HG02943 (cell line): ENCODE measurements around the gene CNGB1.
"Not testable (repeated sequence)": the region's sequence is repeated elsewhere in the genome, so short reads cannot be mapped to it uniquely, and the experiment has no call there.

Source experiments
- ATAC-seq: cut with Tn5 transposase; IDR thresholded peaks from one replicate; pipeline ENCODE4 v1.9.1; 2021; ENCODE audit warnings: mild to moderate bottlenecking, low read depth, moderate library complexity; ENCODE audit not compliant: unreplicated experiment

CNGB1 gene

DNA sequence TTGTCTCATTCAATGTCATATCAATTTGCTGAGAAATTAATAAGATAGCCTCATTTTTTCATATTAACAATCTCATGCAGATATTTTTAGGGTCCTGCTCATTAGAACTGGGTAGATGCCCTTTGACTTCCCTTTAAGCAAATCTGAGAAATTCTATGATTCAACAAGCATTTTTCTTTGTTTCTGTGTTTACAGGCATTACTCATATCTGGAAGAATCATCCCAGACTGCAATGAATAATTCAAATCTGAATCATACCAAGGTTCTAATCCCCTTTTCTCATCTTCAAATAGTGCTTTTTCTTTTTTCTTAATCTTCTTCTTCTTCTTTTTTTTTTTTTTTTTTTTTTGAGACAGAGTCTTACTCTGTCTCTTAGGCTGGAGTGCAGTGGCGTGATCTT, 99.5 kb downstream of the CNGB1 start:
- ATAC-seq: no peak

DNA sequence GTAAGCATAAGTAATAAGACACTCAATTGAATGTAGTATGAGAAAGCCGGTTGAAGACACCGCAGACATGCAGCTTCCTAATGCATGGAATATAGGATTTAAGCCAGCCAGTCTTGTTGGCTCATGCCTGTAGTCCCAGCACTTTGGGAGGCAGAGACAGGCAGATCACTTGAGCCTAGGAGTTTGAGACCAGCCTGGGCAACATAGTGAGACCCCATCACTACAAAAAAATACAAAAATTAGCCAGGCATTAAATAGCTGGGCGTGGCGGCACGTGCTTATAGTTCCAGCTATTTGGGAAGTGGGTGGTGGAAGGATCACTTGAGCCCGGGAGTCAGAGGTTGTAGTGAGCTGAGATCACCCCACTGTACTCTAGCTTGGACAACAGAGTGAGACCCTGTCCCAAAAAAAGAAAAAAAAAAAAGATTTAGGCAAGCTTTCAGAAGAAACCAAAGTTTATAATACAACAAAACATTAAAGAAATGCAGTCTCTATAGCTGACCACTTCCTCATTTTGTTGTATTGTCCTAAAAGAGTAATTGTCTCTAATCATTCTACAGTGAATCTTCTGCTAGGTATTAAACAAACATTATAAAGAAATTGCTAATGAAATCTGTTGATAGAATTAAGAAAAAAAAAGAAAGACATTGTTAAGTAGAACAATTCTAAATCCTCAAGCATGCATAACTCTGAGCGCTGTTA, 100.0 kb downstream of the CNGB1 start:
- no peak for ATAC-seq

DNA sequence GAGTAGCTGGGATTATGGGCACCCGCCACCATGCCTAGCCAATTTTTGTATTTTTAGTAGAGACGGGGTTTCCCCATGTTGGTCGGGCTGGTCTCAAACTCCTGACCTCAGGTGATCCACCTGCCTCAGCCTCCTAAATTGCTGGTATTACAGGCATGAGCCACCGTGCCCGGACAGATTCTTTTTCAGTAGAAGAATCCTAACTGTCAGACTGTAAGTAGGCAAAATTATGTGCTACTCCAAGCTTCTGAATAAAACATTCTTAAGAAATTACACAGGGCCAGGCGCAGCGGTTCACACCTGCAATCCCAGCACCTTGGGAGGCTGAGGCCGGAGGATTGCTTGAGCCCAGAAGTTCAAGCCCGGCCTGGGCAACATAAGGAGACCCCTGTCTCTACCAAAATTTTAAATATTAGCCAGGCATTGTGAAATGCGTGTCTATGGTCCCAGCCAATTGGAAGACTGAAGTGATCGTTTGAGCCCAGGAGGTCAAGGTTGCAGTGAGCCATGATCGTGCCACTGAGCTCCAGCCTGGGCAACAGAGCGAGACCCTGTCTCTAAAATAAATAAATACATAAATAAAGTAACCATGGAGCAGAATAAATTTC, 101.9 kb downstream of the CNGB1 start:
- ATAC-seq: no peak

DNA sequence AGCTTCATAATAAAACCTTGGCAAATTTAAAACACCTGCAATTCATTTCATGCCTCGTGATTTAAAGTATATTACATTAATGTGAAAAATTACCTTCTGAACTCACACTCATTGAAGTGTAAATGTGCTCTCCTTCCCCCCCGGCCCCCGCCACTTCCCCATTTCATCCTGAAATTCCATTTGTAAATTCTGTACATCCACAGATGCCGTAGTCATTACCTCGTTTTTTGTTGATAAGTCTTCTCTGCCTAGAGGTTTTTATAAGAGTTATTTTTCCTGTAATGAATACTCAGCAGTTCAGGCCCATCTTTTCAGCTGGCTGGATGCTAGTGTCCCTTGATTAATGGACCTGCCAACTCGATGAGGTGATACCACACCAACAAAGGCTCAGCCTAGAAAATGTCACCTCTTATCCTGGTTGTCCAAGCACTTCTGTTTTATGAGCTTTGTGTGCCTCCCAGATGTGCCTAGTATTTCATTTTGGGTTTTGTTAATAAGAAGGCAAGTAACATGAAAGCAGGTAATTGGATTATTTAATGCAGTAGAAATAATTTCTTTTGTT, 103.8 kb downstream of the CNGB1 start:
- ATAC-seq: no peak

DNA sequence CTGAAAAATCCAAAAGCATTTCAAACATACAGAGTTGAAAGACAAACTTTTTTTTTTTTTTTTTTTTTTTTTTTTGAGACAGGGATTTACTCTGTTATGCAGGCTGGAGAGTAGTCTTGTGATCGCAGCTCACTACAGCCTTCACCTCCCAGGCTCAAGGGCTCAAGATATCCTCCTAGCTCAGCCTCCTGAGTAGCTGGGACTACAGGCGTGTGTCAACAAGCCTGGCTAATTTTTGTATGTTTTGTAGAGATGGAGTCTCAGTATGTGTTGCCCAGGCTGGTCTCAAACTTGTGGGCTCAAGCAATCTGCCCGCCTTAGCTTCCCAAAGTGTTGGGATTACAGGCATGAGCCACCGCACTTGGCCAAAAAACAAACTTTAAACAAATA, 104.4 kb downstream of the CNGB1 start:
- no peak for ATAC-seq

DNA sequence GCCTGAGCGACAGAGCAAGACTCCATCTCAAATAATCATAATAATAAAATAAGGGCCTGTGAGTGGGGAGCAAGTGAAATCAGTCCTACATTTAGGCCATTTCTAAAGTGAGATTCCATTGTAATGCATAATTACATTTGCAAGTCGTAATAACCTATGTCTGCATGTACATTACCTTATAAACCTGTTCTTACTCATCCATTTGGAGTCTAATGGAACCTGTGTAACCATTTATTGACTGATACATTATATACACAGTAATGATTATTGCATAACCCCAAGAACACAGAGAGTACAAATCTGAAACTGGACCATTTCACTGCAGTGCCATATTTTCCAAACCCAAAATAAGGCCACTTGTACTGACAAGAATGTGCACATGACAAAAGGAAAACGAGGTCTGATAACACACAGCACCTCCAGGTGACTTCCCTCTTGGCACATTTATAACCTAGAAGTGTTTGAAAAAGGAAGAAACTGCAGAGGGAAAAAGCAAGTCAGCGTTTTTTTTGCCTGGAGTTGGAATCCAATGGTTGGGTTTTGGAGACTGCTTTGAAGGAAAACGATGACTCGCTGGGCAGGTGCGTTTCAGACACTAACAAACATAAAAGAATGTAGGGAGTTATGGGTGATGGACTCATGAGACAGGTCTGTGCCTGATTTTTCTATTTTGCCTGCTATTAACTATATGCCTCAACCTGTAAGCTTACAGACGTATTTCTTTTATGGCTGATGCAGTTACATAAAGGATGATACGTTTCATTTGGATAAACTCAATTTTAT, 105.0 kb downstream of the CNGB1 start:
- no peak for ATAC-seq

DNA sequence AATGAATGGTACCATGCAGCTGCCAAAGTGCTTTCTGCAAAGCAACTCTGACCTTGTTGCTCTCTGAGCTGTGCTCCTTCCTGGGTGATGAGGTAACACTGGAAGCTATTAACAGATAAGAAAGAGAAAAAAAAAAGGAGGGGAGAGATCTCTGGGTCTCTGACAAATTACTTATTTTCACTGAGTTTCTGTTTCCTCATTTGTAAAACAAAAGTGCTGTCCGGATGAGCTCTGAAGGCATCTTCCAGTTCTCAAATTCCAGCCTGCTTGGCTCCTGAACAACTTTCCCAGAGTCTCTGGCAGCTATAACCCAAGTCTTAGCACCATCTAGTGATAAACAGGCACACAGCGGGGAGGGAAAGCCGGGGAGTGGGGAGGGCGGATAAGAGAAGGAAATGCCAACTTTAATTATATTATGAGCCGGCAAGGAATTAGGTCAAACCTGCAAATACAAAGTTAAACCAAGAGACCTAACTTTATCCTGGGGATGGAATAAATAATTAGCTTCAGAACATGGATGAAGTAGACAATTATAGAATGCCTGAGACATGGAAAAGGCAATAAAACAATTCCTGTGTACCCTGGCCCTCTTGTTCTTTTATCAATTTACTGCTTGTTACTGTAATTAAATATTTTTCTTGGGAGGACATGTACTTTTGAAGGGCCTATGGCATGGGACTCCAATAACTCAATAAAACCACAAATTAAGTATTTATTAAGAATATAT, 107.3 kb downstream of the CNGB1 start:
- ATAC-seq: no peak

DNA sequence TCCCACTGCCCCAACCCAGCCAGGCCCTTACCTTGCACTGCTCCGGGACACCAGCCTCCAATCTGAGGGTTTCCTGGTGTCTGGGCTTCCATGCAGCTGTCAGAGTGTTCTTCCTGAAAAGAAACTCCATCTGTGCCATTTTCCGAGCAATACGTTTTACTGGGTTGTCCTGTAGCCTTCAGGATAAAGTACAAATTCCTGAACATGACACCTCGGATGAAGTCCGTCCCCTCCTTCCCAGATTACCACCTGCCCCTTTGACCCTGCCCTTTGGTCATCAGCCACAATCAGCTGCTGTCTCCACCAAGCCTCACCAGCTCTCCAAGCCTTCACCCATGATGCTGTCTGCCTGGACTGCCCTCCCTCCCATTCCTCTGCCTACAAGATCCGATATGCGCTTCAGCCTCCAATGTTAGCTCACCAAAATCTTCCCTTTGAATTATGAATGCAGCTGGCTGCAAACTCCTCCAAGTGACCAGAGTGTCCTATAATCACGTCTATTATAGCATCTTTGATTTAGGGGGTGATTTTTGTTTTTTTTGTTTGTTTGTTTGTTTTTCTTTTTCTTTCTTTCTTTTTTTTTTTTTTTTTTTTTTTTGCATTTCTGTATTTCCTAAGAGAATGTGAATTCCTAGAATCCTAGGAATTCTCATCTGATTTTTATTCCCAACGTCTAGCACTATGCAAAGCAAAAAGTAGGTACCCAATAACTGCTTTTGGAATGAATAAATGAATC, 108.1 kb downstream of the CNGB1 start:
- no peak for ATAC-seq

DNA sequence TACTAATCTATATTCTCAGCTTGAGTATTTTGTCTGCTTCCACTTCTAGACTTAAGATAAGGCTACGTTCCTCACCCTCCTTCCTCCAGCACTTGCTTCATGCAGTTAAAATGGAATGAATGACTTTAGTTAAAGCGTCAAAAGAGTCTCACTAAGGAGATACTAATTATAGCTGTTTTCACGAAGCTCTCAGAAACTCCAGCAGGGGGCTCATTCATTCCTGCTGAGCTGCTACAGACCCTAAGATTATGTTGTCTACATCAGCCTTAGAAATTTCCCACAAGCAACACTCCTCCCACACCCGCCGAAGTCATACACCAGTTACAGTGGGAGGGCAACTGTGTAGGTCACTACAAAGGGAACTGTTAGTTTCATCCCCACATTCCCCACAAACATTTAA, 111.6 kb downstream of the CNGB1 start:
- ATAC-seq: no peak

DNA sequence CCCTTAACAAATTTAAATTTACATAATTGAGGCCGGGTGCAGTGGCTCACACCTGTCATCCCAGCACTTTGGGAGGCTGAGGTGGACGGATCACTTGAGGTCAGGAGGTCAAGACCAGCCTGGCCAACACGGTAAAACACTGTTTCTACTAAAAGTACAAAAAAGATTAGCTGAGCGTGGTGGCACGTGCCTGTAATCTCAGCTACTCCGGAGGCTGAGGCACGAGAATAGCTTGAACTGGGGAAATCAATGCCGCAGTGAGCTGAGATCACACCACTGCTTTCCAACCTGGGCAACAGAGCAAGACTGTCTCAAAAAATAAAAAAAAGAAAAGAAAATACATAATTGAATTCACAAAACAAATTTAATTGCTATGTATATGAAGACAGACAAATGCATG, 112.3 kb downstream of the CNGB1 start:
- no peak for ATAC-seq

DNA sequence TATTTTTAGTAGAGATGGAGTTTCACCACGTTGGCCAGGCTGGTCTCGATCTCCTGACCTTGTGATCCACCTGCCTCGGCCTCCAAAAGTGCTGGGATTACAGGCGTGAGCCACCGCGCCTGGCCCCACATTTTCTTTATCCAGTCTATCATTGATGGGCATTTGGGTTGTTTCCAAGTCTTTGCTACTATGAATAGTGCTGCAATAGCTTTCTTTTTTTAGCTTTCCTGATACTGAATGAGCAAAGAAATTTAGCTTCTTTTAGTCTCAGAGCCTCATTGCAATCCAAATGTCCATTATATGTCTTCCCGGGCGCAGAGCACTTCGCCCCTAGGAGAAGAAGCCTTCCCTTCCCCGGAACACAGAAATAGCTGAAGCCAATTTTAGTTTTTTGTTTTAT, 112.9 kb downstream of the CNGB1 start:
- not testable (repeated sequence) for ATAC-seq

DNA sequence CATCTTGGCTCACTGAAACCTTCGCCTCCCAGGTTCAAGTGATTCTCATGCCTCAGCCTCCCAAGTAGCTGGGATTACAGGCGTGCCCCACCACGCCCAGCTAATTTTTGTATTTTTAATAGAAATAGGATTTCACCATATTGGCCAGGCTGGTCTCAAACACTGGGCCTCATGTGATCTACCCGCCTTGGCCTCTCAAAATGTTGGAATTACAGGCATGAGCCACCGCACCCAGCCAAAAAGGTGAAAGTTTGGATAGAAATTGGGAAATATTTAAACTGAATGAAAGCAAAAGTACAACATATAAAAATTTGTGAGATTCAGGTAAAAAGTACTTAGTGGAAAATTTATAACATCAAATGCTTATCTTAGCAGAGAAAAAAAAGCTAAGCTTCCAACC, 115.7 kb downstream of the CNGB1 start:
- ATAC-seq: no peak

DNA sequence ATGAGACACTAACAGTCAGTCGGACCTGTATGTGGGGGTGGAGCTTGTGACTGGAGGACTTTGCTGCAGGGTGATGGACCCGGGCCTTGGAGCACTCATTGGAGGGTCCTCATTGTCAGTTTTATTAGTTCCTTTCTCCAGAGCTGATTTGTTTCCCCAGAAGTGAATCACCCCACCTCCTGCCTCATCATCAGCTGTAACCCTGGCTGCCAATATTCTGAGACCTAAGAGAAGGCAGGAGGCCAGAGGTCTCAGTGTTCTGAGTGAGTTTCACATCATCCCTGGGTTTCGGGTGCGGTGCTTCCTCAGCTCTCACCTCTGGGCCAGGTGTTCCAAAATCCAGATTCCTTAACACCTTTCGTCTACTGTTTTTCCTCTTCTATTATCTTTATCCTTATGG, 118.7 kb downstream of the CNGB1 start:
- no peak for ATAC-seq

DNA sequence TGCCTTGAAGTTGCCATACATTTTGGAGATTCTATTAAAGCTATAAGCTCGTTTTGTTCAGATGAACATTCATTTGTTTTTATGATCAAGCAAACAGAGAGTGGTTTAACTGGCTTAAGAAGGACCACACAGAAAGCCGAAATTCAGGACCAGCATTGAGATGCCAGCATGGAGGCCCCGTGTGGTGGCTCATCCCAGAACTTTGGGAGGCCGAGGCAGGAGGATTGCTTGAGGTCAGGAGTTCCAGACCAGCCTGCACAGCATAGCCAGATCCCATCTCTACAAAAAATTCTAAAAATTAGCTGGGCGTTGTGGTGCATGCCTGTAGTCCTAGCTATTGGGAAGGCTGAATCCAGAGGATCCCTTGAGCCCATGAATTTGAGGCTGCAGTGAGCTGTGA, 122.7 kb downstream of the CNGB1 start:
- no peak for ATAC-seq

DNA sequence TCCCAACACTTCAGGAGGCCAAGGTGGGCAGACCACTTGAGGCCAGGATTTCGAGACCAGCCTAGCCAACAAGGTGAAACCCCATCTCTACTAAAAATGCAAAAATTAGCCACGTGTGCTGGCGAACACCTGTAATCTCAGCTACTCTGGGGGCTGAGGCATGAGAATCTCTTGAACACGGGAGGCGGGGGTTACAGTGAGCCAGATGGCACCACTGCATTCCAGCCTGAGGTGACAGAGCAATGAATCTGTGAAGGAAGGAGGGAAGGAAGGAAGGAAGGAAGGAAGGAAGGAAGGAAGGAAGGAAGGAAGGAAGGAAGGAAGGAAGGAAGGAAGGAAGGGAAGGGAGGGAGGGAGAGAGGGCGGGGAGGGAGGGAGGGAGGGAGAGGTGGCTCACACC, 124.0 kb downstream of the CNGB1 start:
- not testable (repeated sequence) for ATAC-seq

DNA sequence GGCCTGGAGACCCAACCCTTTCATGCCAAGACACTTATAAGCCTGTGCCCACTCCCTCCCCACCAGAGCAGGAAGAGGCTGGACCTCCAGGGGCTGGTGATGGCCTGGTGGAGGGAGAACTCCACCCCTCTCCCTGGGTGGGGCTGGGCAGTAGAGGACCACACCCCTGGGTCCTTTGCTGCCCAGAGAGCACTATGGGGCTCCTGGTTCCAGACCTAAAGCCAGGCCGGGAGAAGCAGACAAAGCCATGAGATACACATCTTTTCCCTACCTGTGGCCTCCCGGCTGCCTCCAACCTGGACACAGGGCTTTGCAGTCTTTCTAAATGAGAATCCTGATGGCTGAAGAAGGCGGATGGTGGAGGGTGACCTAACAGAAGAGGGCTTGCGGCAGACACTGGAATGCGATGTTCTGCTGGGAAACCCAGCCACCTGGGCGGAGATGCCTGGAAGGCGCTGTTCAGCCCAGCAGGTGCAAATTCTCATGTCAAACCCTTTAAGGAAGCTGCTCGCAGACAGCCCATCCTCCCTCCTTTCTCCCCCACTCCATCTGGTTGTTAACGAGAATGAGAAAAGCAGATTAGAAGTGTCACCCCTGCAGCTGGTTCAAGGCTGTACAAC, 124.7 kb downstream of the CNGB1 start:
- no peak for ATAC-seq

DNA sequence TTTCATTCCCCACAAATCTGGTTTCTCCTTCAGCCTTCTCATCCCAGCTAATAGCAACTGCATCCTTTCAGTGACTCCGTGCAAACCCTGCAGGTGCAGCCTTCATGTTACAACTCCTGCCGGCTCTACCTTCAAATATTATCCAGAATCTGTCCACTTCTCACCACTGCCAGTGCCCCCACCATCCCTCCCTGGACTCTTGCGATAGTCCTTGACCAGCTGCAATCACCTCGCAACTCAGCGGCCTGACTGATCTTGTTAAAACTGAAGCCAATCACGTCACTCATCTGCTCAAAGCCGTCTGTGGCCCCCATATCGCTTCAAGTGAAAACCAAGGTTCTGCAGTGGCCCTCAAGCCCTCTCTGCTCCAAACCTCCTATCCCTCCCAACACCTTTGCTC, 125.8 kb downstream of the CNGB1 start:
- ATAC-seq: no peak

DNA sequence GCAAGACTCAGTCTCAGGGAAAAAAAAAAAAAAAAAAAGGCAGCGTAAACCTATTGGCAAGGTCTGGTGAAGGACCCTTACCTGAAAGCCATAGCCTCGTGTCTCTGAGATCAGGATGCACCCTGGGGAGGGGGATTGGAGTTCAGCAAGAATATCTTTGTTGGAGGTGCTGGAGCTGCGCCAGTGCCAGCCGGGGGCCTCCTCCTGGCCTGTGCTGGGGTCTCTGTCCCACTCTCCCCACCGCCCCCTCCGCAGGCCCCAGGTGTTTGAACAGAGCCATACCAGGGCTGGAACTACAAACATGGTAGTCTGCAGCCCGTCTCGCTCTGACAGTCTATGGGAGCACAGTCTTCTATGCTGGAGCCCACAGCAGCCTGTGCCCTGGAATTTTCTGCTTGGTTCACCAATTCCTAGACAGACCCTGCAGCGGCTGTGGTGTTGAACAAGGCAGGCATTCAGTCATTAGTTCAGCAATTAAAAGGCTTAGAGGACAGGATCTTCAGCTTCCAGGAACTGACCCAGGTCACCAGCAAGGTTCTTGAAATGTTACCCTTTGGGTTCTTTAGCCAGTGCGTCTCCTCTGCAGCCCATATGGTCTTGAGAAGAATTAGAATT, 126.4 kb downstream of the CNGB1 start:
- no peak for ATAC-seq

DNA sequence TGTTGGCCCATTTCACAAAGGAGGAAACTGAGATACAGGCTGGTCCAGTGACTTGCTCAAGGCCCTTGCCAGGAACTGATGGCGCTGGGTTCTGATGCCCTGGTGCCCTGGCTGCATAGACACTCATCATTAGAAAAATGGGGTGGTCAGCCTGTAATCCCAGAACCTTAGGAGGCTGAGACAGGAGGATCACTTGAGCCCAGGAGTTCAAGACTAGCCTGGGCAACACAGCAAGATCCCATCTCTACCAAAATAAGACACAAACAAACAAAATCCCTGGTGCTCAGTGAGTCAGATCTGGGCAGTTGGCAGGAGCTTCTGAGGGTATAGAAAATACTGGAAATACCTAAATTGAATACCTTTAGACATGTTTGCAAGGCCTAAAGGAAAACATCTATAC, 127.5 kb downstream of the CNGB1 start:
- no peak for ATAC-seq
